NCI-H1694 (cell line): Measurements from ENCODE around the gene TAGLN2.

ENCODE experiments used
- DNase-seq: peaks from one replicate; lab custom pipeline; 2025; lab: John Stamatoyannopoulos, UW

The TAGLN2 gene

DNA sequence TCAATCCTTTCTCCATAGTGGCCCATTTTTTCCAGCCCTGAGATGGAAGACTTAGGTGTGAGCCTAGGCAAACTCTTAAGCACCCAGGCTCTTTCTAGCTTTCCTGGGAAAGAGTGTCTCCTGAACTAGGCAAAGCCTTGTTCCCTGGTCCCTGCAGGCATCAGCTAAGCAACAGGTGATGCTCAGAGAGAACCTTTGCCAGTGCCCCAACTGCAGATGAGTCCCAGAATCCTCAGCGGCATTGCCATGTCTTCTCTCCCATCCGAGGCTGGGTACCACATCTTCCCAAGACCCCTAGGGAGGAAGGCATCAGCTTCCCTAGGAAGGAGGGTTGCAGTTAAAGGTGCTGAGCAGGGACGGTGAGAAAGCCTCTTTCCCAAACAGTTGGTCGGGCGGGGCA, 54.6 kb downstream of the TAGLN2 start:
- DNase-seq: no peak

DNA sequence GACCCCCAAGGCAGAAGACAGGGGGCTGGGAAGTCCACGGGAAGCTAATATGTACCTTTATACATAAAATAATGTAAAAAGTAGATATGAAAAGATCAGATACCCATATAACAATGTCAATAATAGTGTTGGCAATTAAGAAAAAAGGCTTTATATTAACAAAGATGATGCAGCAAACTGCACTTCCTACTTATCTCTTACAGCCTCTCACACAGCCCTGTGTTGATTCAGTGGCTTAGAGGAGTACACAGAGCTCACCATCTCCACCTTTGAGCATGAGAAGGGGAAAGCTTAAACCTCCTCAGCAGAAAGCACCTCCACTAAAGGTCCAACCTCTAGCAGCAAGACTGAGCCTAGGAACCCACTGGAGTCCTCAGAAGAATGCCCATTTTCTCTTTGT, 55.7 kb downstream of the TAGLN2 start:
- no peak for DNase-seq

DNA sequence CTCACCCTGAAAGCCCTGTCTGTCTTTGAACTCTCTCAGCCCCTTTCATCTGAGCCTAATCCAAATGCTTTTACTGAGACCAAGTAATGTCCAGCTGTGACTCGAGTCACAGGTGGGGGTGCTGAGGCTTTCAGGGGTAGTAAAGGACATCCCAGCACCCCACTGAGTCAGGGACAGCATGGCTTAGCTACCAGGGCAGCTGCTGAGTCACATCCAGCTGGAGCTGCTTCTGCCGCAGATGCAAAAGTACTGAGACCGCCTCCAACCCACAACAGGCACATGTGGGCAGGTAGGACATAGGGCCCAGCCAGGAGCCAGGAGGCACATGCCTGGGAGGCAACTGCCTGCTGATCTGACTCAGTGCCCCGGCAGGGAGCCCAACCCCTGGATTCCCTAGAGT, 56.1 kb downstream of the TAGLN2 start:
- DNase-seq: no peak

DNA sequence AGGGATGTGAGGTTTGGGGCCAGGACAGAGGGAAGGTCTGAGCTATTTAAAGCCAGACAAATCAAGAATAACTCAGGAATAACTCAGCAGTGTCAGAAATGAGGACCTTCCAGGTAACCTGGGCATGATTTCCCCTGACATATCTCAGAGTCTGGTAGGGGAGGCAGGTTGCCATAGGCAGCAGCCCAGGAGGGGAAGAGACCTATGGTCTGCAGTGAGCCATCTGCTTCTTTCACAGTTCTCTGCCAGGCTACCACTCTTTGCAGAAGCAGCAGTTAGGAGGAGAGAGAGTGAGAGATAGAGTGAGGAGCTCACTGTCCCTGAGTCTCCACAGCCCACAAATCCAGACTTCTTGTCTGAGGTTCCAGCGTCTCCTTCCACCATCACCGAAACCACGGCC, 56.5 kb downstream of the TAGLN2 start:
- DNase-seq: peak; percentile 15
